ENCODE measurements around the gene HRH3.

The HRH3 gene

GRCh38 chr20:62253398-62253797 lies 33.3 kb upstream of the HRH3 start:
- TF ChIP-seq, protein P1, sequence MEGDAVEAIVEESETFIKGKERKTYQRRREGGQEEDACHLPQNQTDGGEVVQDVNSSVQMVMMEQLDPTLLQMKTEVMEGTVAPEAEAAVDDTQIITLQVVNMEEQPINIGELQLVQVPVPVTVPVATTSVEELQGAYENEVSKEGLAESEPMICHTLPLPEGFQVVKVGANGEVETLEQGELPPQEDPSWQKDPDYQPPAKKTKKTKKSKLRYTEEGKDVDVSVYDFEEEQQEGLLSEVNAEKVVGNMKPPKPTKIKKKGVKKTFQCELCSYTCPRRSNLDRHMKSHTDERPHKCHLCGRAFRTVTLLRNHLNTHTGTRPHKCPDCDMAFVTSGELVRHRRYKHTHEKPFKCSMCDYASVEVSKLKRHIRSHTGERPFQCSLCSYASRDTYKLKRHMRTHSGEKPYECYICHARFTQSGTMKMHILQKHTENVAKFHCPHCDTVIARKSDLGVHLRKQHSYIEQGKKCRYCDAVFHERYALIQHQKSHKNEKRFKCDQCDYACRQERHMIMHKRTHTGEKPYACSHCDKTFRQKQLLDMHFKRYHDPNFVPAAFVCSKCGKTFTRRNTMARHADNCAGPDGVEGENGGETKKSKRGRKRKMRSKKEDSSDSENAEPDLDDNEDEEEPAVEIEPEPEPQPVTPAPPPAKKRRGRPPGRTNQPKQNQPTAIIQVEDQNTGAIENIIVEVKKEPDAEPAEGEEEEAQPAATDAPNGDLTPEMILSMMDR (IDR thresholded peaks at IDR 0.05), result no peak

DNA sequence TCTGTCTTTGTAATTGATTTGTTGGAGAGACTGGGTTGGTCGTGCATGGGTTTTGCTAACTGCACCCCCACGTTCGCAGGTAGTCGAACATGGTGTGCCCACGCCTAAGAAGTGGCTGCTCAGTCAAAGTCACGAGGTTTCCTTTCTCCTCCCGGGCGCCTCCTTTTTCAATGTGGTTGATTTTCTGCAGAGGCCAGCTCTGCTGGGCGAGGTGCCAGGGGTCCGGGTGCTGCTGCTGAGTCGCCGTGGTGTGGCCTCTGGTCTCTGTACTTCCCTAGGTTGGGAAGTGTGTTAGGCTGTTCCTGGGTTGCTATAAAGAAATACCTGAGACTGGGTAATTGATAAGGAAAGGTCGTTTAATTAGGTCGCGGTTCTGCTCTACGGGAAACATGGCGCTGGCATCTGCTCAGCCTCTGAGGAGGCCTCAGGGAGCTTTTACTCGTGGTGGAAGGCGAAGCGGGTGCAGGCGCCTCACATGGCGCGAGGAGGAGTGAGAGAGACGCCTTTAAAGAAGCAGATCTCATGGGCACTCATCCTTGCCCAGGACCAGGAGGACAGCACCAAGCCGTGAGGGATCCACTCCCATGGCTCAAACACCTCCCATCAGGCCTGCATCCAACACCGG lies 32.4 kb upstream of the HRH3 start:
- TF ChIP-seq, protein P1 (IDR thresholded peaks at IDR 0.05), result no peak

- TF ChIP-seq, protein P1 (IDR thresholded peaks at IDR 0.05), result no peak
These were observed 28.9 kb upstream of the HRH3 start for GRCh38 chr20:62248890-62249560.

GRCh38 chr20:62246872-62247652 lies 27.0 kb upstream of the HRH3 start:
- TF ChIP-seq, protein P1 (IDR thresholded peaks at IDR 0.05), result no peak

DNA sequence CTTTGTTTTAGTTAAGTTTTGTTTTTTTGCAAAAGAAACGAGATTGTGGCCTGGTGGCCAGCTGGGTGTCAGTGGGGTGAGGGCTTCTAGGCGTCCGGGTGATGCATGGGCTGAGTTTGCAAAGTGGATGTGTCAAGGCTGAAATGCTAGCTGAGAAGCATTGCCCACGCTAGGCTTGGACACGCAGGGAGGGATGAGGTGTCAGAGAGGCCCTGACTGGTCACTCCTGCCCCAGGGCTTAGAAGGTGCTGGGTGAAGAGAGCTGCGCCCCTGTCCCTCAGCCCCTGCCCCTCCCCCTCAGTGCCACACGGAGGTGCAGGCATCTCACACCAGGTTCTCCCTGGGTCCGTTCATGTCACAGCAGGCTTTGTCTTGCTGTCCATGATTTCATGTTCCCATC lies 26.4 kb upstream of the HRH3 start:
- TF ChIP-seq, protein P1 (IDR thresholded peaks at IDR 0.05), result no peak

- TF ChIP-seq, protein P1 (IDR thresholded peaks at IDR 0.05), result no peak
These were observed 25.8 kb upstream of the HRH3 start for GRCh38 chr20:62245911-62246280.

- TF ChIP-seq, protein P1 (IDR thresholded peaks at IDR 0.05), result no peak
These were observed 24.6 kb upstream of the HRH3 start for GRCh38 chr20:62244644-62245108.

All from LNCAP (cell line).